T-helper 1 cell treated with Interleukin-12 subunit alpha and Interleukin-12 subunit beta and Interleukin-4 antibody, amounts not matched to agents 30 μg/mL and 1 μg/mL, for 36 hours (primary cell): ENCODE data around the gene ZNF831.
A peak's percentile ranks its signal among the peaks of the same experiment; 100 is the strongest.

Experiments used
- H3K27ac Mint-ChIP-seq: one replicate; pipeline ENCODE4 v1.8.0; 2021; ENCODE audit warnings: mild to moderate bottlenecking, mixed read lengths
- H3K27me3 Mint-ChIP-seq: one replicate; pipeline ENCODE4 v1.8.0; 2021; ENCODE audit warnings: low read depth, mixed read lengths
- H3K36me3 Mint-ChIP-seq: one replicate; pipeline ENCODE4 v1.8.0; 2021; ENCODE audit warnings: low read depth, mixed read lengths
- H3K4me1 Mint-ChIP-seq: one replicate; pipeline ENCODE4 v1.8.0; 2021; ENCODE audit warnings: low read depth, mixed read lengths
- H3K4me3 Mint-ChIP-seq: one replicate; pipeline ENCODE4 v1.8.0; 2021; ENCODE audit warnings: mild to moderate bottlenecking, moderate library complexity, mixed read lengths
- H3K9me3 Mint-ChIP-seq: one replicate; pipeline ENCODE4 v1.8.0; 2021; ENCODE audit warnings: mixed read lengths

ZNF831 gene

DNA sequence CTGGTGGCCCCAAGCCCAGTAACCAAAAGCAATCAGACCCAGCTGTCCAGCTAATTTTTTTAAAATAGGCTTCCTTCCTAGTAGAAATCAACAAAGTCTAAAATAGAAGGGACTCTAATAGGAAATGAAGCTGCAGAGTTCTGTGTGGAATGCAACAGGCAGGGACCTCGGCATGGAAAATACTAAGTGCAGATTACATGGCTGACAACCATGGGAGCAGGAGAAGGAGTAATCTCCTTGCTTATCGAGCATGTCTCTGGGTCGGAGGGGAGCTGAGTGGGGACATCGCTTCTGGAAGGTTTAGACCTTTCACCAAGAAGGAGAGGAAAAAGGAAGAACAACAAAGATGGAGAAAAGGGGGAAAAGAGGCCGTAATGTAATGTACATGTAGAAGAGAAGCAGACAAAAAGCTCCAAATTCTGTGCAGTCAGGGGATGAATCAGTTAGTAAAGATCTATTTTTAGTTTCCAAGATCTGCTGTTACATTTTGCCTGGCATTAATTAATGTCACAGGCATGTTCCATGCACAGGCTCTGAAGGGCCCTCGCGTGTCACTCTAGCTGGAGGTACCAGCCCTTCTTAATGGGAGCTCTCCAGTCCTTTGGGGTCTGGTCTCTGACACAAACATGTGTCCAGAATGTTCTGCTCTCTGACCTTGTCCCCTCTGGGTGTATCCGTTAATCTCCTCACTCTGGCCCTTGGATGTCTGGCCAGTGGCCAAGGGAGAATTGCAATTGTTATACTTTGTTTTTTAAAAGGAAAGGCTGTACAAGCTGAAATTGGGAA lies 16.6 kb upstream of the ZNF831 start:
- Mint-ChIP-seq H3K36me3 (peaks cover 2% of the 10 kb centered on the region), H3K9me3 (no peaks in the 10 kb centered on the region), H3K27me3 (no peaks in the 10 kb centered on the region), H3K4me1 (peaks cover 42% of the 10 kb centered on the region), H3K27ac (peak overlapping the region; percentile 56), H3K4me3 (peak overlapping the region; percentile 64)

DNA sequence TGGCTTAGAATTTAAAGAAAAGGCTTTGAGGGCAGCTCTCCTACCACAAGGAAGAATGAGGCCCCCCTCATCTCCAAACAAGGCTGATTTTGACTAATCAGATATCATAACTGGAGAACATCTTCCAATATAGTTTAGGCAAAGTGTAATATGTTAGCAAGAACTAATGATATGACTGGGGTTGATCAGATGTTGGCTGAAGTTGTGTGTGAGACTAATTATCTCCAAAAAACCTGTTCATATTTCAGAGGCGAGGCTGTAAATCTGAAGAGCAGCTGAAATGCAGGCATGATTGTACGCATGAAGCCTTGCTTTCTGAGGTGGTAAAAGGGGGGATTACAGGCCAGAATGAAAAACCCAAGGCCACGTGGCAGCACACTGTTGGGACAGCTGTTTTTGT lies 16.0 kb upstream of the ZNF831 start:
- Mint-ChIP-seq H3K4me3 (no peak overlapping the region), H3K4me1 (peaks cover 44% of the 10 kb centered on the region), H3K36me3 (peaks cover 2% of the 10 kb centered on the region), H3K27ac (no peak overlapping the region), H3K27me3 (no peaks in the 10 kb centered on the region), H3K9me3 (no peaks in the 10 kb centered on the region)

DNA sequence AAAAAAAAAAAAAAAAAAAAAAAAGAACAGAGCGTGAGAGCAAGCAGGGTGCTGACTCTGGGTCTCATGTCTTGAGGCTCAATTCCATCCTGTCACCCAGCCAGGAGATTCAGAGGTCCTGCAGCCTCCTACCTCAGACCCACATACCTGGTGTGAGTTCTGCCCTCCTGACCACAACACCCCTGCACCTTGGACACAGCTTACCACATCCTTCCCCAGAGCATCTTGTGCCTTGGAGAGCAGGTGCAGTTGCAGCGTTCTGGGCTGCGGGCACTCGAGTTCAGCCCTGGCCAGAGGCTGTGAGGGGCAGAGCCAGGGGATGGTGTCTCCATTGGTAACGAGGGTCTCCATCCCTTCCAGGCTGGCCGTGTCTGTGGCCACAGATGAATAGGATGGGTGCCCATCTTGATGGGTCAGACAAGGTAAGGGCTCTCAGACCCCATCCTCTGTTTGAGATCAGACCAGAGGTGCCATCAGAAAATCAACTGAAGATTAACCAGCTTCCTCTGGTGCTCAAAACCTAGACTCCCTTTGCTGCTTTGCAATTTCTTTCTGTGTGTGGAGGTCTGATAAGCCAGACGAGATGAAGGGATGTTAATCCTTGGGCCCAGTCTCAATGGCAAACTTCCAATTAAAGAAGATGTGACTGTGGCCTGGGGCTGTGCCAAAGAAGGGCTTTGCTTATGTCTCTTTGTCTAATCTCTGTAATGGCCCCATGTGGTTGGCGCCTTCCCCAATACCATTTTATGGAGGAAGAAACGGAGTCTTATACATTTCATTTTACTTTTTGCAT lies 14.7 kb upstream of the ZNF831 start:
- Mint-ChIP-seq H3K36me3 (peaks cover 2% of the 10 kb centered on the region), H3K4me3 (no peak overlapping the region), H3K9me3 (no peaks in the 10 kb centered on the region), H3K27ac (peak overlapping the region; percentile 91), H3K4me1 (peaks cover 46% of the 10 kb centered on the region), H3K27me3 (no peaks in the 10 kb centered on the region)

DNA sequence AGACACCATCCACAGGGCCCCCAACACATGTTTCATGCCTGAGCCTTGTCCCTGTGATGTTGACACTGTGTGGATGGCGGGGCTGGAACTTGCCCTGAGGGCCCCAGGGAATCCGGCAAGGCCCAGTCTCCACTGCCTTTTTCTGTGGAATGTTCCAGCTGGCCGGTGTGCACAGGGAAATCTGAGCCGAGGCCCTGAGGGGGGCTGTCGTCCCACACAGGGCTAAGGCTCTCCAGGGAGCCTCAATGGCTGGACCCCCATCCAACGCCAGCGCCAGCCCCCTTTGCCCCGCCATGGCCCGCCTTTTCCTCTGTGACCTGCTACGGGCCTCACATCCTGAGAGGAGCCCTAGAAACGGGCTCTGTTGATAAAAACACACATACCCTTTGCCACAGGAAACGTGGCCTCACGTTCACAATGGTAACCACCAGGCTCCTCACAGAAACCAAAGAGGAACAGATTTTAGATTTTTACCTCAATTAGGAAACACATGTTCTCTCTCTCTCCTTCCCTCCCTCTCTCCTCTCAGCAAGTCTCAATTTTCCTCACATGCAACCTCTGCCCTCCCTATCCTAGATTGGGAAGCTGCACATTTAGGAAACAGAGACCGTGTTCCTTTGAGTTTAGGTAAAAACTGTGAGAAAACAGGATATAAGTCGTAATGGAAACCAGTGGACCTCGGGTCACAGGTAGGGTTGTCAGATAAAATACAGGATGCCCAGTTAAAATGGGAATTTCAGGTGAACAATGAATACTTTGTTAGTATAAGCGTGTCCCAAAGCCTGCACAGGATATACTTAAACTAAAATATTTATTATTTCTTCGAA lies 13.7 kb upstream of the ZNF831 start:
- peak overlapping the region; percentile 67 for H3K4me3 Mint-ChIP-seq
- H3K36me3 Mint-ChIP-seq: peaks cover 2% of the 10 kb centered on the region
- no peaks in the 10 kb centered on the region for H3K27me3 Mint-ChIP-seq
- no peaks in the 10 kb centered on the region for H3K9me3 Mint-ChIP-seq
- H3K27ac Mint-ChIP-seq: peak overlapping the region; percentile 91
- peaks cover 49% of the 10 kb centered on the region for H3K4me1 Mint-ChIP-seq

DNA sequence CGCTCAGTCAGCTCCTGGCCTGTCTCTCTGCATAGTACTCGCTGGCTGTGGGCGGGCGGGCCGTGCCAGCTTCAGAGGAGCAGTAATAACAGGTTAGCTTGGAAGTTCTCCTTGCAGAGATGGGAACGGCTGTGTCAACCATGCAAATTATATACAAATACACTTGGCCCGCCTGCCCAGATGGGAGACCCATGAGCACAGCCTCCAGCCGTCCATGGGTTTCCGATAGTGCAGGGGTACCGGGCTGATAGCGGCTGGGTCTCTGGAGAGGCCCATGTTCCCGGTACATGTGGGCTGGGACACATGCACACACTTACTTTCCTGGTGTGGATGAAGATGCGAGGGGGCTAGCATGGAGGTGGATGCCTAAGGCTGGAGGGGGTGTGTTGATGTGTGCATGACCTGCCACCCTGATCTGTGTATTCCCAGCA lies 12.8 kb upstream of the ZNF831 start:
- Mint-ChIP-seq H3K9me3 (no peaks in the 10 kb centered on the region), H3K27ac (no peak overlapping the region), H3K27me3 (no peaks in the 10 kb centered on the region), H3K4me1 (peaks cover 46% of the 10 kb centered on the region), H3K4me3 (no peak overlapping the region), H3K36me3 (peaks cover 2% of the 10 kb centered on the region)

DNA sequence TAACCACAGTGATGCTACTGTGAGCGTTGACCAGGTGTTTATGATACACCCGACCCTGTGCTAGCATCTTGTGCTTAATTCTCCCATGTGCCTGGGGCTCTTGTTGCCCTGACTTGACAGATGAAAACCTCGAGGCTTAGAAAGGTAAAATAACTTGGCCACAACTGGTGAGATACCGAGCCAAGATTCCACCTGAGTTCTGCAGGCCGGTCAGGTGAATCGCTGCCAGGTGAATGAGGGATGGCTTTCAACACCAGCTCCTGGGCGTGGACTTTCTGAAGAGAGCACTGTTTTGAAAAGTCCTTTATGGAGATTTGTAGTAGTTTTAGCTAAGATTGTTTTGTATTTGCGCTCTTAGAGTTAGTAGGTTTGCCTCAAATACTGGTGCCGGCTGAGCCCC lies 12.2 kb upstream of the ZNF831 start:
- H3K9me3 Mint-ChIP-seq: no peaks in the 10 kb centered on the region
- H3K27ac Mint-ChIP-seq: no peak overlapping the region
- H3K27me3 Mint-ChIP-seq: no peaks in the 10 kb centered on the region
- H3K4me1 Mint-ChIP-seq: peaks cover 40% of the 10 kb centered on the region
- H3K4me3 Mint-ChIP-seq: no peak overlapping the region
- H3K36me3 Mint-ChIP-seq: peaks cover 2% of the 10 kb centered on the region

DNA sequence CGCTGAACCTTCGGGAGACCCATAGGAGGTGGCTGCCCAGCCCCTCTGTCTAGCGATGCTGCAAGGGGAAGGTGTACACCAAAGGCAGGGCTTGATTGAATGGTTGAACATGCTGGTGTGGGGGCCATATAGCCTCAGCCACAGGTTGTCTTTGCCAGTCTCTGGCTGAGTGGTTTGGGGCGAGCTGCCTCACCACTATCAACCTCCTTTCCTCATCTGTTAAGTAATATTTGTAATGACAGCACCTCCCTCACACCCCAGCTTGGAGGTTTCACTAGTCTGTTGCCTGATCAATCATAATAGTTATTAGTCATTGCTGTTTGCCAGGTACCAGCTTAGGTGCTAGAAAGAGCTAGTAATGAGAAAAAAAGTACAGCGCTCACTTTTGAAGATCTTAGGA lies 11.8 kb upstream of the ZNF831 start:
- H3K4me3 Mint-ChIP-seq: no peak overlapping the region
- H3K27ac Mint-ChIP-seq: no peak overlapping the region
- peaks cover 38% of the 10 kb centered on the region for H3K4me1 Mint-ChIP-seq
- no peaks in the 10 kb centered on the region for H3K9me3 Mint-ChIP-seq
- no peaks in the 10 kb centered on the region for H3K27me3 Mint-ChIP-seq
- peaks cover under 1% of the 10 kb centered on the region for H3K36me3 Mint-ChIP-seq

DNA sequence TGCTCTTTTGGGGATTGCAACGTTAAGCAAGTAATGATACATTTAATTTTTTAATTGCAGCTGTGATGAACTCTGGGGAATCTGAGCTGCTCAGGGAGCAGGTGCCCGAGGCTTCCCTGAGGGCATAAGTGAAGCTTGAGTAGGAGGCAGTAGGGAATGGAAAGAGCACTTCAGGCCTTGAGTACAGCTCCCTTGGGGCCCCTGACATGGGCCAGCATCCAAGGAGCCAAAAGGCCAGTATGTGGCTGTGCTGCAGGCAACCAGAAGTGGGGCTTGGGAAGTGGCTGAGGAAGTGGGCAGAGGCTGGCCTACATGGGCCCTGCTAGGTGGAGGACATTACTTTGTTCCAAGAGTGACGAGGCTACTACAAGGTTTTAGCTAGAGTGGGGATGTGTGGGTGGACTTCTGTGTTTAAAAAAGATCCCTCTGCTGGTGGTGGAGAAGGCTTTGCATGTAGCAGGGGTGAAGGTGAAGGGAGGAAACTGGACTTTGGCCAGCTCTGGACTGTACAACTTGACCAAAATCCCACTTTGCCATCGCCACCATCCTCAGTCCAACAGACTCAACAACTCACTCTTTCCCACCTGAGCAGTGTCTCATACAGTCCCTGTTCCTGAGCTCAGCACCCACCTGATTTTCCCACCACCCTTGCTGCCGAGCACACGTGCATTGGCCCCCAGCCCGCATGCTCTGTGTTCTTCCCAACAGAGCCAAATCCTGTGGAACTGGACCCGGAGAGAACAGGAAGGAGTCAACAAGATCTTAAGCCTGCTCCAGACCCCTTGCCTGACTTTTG lies 10.9 kb upstream of the ZNF831 start:
- Mint-ChIP-seq H3K27me3 (no peaks in the 10 kb centered on the region), H3K36me3 (no peaks in the 10 kb centered on the region), H3K9me3 (no peaks in the 10 kb centered on the region), H3K4me3 (no peak overlapping the region), H3K27ac (no peak overlapping the region), H3K4me1 (peaks cover 40% of the 10 kb centered on the region)

DNA sequence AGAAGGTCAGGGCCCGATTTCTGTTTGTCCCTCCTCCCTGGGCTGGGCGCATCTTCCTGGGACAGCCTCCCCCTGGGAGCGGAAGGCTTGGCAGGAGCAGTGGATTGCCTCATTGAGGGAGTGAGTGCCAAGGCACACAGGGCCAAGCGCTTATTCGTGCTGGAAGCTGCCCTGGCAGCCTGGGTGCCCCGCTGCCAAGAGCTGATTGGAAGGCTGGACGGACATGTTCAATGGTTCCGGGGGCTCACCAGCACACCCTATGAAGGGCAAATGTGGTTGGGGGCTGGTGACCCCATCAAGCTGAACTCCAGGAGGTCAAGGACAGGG lies 10.3 kb upstream of the ZNF831 start:
- H3K4me1 Mint-ChIP-seq: peaks cover 43% of the 10 kb centered on the region
- H3K4me3 Mint-ChIP-seq: no peak overlapping the region
- H3K9me3 Mint-ChIP-seq: no peaks in the 10 kb centered on the region
- no peaks in the 10 kb centered on the region for H3K27me3 Mint-ChIP-seq
- no peaks in the 10 kb centered on the region for H3K36me3 Mint-ChIP-seq
- no peak overlapping the region for H3K27ac Mint-ChIP-seq

DNA sequence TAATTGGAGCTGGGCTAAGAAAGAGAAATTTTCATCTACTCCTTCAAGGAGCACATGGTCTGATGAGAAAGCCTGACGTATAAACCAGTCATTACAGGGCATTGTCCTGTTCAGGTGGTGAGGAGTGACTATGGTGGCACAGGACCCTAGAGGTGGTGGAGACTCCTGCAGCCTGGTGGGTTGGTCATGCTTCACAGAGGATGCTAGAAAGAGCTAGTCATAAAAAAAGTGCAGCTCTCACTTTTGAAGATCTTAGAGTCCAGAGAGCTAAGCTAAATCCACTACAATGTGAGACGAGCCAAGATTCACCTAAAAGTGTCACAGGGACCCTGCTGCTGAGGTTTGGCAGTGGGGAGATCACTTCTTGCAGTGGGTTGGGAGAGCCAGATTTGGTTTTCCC lies 9.8 kb upstream of the ZNF831 start:
- no peaks in the 10 kb centered on the region for H3K9me3 Mint-ChIP-seq
- no peaks in the 10 kb centered on the region for H3K27me3 Mint-ChIP-seq
- H3K4me3 Mint-ChIP-seq: no peak overlapping the region
- no peaks in the 10 kb centered on the region for H3K36me3 Mint-ChIP-seq
- peaks cover 43% of the 10 kb centered on the region for H3K4me1 Mint-ChIP-seq
- no peak overlapping the region for H3K27ac Mint-ChIP-seq

DNA sequence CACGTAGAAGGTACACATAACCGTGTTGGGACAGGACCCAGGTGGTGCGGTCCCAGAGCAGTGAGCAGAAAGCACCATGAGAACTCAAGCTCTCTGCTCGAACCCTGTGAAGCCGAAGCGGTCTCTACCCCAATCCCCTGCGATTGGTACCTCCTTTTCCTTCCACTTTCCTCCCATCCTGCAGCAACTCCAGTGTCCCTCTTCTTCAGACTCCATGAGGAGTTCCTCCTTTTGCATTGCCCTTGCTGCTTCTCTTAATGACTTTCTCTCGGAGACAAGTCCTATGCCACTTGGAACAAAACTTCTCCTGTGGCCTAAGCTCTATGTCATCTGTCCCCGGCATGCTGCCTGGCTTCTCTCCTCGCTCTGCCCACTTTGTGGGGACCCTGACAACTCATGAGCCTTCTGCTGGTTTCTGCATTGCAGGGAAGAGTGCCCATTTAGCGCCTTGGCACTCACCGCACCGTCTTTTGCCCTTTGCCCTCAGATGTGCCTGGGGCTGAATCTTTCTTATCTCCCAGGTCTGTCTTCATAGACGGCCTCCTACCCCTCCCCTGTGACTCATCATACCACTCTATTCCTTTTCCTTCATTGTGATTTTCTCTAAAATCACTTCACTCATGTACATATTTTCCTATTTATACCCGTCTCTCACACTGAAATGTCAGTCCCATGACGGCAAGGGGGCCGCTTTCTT lies 9.2 kb upstream of the ZNF831 start:
- H3K27me3 Mint-ChIP-seq: no peaks in the 10 kb centered on the region
- H3K27ac Mint-ChIP-seq: no peak overlapping the region
- peaks cover 44% of the 10 kb centered on the region for H3K4me1 Mint-ChIP-seq
- no peak overlapping the region for H3K4me3 Mint-ChIP-seq
- H3K36me3 Mint-ChIP-seq: no peaks in the 10 kb centered on the region
- H3K9me3 Mint-ChIP-seq: no peaks in the 10 kb centered on the region

DNA sequence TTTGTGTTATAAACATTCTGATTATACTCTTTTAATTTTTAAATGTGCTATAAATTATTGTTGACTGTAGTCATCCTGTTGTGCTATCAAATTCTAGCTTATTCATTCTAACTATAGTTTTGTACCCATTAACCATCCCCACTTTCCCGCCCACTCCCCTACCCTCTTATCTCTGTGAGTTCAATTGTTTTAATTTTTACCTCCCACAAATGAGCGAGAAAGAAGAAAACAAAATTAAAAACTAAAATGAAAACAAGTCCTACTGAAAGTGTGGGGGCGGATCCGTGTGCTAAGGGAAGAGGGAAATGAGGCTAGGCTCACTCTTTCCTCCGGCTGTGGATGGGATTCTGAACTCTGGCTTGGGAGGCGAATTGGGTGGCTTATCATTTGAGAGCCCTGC lies 6.6 kb upstream of the ZNF831 start:
- Mint-ChIP-seq H3K9me3 (no peaks in the 10 kb centered on the region), H3K27me3 (no peaks in the 10 kb centered on the region), H3K27ac (peak overlapping the region; percentile 74), H3K4me3 (no peak overlapping the region), H3K4me1 (peaks cover 58% of the 10 kb centered on the region), H3K36me3 (peaks cover 3% of the 10 kb centered on the region)

DNA sequence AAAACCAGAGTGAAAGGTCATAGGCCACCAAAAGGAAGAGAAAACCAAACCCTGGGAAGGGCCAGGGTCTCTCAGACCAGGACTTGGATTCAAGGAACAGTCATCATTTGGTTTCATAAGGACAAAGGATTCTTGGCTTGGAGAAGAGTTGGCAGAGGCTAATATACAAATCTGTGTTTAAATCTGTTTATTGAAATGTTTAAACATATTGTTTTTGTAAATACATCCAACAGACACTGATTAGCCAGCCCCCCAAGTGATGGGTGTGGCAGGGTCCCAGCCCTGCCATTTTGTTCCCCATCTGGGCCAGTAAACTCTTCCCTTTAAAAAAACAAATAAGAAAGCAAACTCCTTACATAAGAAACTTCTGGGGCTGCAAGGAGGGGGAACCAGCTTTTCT lies 6.1 kb upstream of the ZNF831 start:
- H3K4me1 Mint-ChIP-seq: peaks cover 61% of the 10 kb centered on the region
- H3K9me3 Mint-ChIP-seq: no peaks in the 10 kb centered on the region
- no peaks in the 10 kb centered on the region for H3K27me3 Mint-ChIP-seq
- H3K36me3 Mint-ChIP-seq: peaks cover 3% of the 10 kb centered on the region
- peak overlapping the region; percentile 74 for H3K27ac Mint-ChIP-seq
- H3K4me3 Mint-ChIP-seq: no peak overlapping the region
